SK-N-MC (cell line): ENCODE data around the gene SEPTIN2.
"Not testable (repeated sequence)": the region's sequence is repeated elsewhere in the genome, so short reads cannot be mapped to it uniquely, and the experiment has no call there.

Experiments used
- EZH2 ChIP-seq: fragments of 200-600 bp; sonication (generic); IDR thresholded peaks from one replicate; pipeline ENCODE4 v1.6.1; 2017; ENCODE audit warnings: antibody characterized with exemption
- POLR2AphosphoS5 ChIP-seq: IDR thresholded peaks from 2 replicates; pipeline ENCODE4 v1.6.1; 2012; ENCODE audit warnings: mild to moderate bottlenecking, low read depth, low read length, borderline replicate concordance

DNA sequence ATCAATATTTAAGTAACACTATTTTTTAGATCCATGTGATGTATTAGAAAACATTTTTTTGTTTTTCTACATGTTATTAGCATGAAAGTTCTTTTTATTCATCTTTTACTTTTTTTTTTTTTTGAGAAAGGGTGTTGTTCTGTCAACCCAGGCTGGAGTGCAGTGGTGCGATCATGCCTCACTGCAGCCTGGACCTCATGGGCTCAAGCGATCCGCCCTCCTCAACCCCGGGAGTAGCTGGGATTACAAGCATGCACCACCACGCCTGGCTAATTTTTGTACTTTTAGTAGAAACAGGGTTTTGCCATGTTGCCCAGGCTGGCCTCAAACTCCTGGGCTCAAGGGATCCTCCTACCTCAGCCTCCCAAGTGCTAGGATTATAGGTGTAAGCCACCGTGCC, 58.2 kb downstream of the SEPTIN2 start:
- TF ChIP-seq POLR2AphosphoS5, EZH2: not testable (repeated sequence)
